ENCODE data around the gene CELSR1. TPM values are rescaled to one million over a fixed set of nuclear protein-coding genes. Genes with fewer than 3 reads are reported as not detected.
A peak's percentile ranks its signal among the peaks of the same experiment; 100 is the strongest.

The CELSR1 gene
- total RNA-seq, 1 donor from 2014 or later = 0.30 TPM

- H3K9me3 Mint-ChIP-seq = no peaks in the 10 kb centered on the region
- intact Hi-C loops (cut with micrococcal nuclease) = loop anchor here (1.0 to 2.0 kb wide), 2 partner anchors 175 to 419 kb away; no protein-coding TSS in a partner anchor
Observed at GRCh38 chr22:46542011-46542985, 4.9 kb upstream of the CELSR1 start.

GRCh38 chr22:46541536-46541935 lies 4.1 kb upstream of the CELSR1 start:
- H3K27me3 Mint-ChIP-seq (ENCODE audit: low read depth) = peaks cover 25% of the 10 kb centered on the region
- intact Hi-C loops (cut with micrococcal nuclease) = no loop called here

More at GRCh38 chr22:46542011-46542985, 4.9 kb upstream of the CELSR1 start:
- Mint-ChIP-seq H3K36me3 (ENCODE audit: low read depth) (no peaks in the 10 kb centered on the region), H3K4me1 (ENCODE audit: low read depth) (peaks cover 6% of the 10 kb centered on the region), H3K27ac (no peak overlapping the region), H3K27me3 (ENCODE audit: low read depth) (peaks cover 25% of the 10 kb centered on the region), H3K4me3 (ENCODE audit: low read depth) (no peak overlapping the region)
- DNase-seq (ENCODE audit: low spot score) = peak; percentile 56

GRCh38 chr22:46540874-46541273 lies 3.5 kb upstream of the CELSR1 start:
- no peaks in the 10 kb centered on the region for H3K9me3 Mint-ChIP-seq
- intact Hi-C loops (cut with micrococcal nuclease) = no loop called here
- peaks cover 27% of the 10 kb centered on the region for H3K27me3 Mint-ChIP-seq (ENCODE audit: low read depth)
- DNase-seq (ENCODE audit: low spot score) = no peak
- no peak overlapping the region for H3K27ac Mint-ChIP-seq
- no peaks in the 10 kb centered on the region for H3K36me3 Mint-ChIP-seq (ENCODE audit: low read depth)
- peaks cover 6% of the 10 kb centered on the region for H3K4me1 Mint-ChIP-seq (ENCODE audit: low read depth)
- no peak overlapping the region for H3K4me3 Mint-ChIP-seq (ENCODE audit: low read depth)

More at GRCh38 chr22:46541536-46541935, 4.1 kb upstream of the CELSR1 start:
- no peaks in the 10 kb centered on the region for H3K9me3 Mint-ChIP-seq
- no peak overlapping the region for H3K4me3 Mint-ChIP-seq (ENCODE audit: low read depth)
- peaks cover 6% of the 10 kb centered on the region for H3K4me1 Mint-ChIP-seq (ENCODE audit: low read depth)
- H3K27ac Mint-ChIP-seq = no peak overlapping the region
- DNase-seq (ENCODE audit: low spot score) = no peak
- H3K36me3 Mint-ChIP-seq (ENCODE audit: low read depth) = no peaks in the 10 kb centered on the region

- no peak for DNase-seq (ENCODE audit: low spot score)
- intact Hi-C loops (cut with micrococcal nuclease) = no loop called here
- Mint-ChIP-seq H3K4me1 (ENCODE audit: low read depth) (peaks cover 6% of the 10 kb centered on the region), H3K27ac (no peak overlapping the region), H3K4me3 (ENCODE audit: low read depth) (no peak overlapping the region), H3K36me3 (ENCODE audit: low read depth) (no peaks in the 10 kb centered on the region), H3K9me3 (no peaks in the 10 kb centered on the region), H3K27me3 (ENCODE audit: low read depth) (peaks cover 32% of the 10 kb centered on the region)
Observed at GRCh38 chr22:46539169-46539568, 1.7 kb upstream of the CELSR1 start.

GRCh38 chr22:46538814-46539160 lies 1.4 kb upstream of the CELSR1 start:
- no peak overlapping the region for H3K27ac Mint-ChIP-seq
- peaks cover 33% of the 10 kb centered on the region for H3K27me3 Mint-ChIP-seq (ENCODE audit: low read depth)
- no peak for DNase-seq (ENCODE audit: low spot score)
- H3K4me3 Mint-ChIP-seq (ENCODE audit: low read depth) = peak overlapping the region; percentile 51
- H3K36me3 Mint-ChIP-seq (ENCODE audit: low read depth) = no peaks in the 10 kb centered on the region
- peaks cover 6% of the 10 kb centered on the region for H3K4me1 Mint-ChIP-seq (ENCODE audit: low read depth)
- no peaks in the 10 kb centered on the region for H3K9me3 Mint-ChIP-seq
- intact Hi-C loops (cut with micrococcal nuclease) = no loop called here

GRCh38 chr22:46537946-46538813 lies 760 bp upstream of the CELSR1 start:
- peaks cover 33% of the 10 kb centered on the region for H3K27me3 Mint-ChIP-seq (ENCODE audit: low read depth)
- no peak for DNase-seq (ENCODE audit: low spot score)
- intact Hi-C loops (cut with micrococcal nuclease) = no loop called here
- H3K36me3 Mint-ChIP-seq (ENCODE audit: low read depth) = no peaks in the 10 kb centered on the region
- peaks cover 6% of the 10 kb centered on the region for H3K4me1 Mint-ChIP-seq (ENCODE audit: low read depth)
- H3K4me3 Mint-ChIP-seq (ENCODE audit: low read depth) = peak overlapping the region; percentile 51
- H3K9me3 Mint-ChIP-seq = no peaks in the 10 kb centered on the region
- no peak overlapping the region for H3K27ac Mint-ChIP-seq

GRCh38 chr22:46536537-46537224 lies 739 bp downstream of the CELSR1 start:
- no peak for DNase-seq (ENCODE audit: low spot score)
- Mint-ChIP-seq H3K4me3 (ENCODE audit: low read depth) (no peak overlapping the region), H3K27ac (no peak overlapping the region), H3K36me3 (ENCODE audit: low read depth) (no peaks in the 10 kb centered on the region), H3K9me3 (no peaks in the 10 kb centered on the region), H3K27me3 (ENCODE audit: low read depth) (peaks cover 35% of the 10 kb centered on the region), H3K4me1 (ENCODE audit: low read depth) (peaks cover 6% of the 10 kb centered on the region)
- intact Hi-C loops (cut with micrococcal nuclease) = no loop called here

- intact Hi-C loops (cut with micrococcal nuclease) = no loop called here
- no peak overlapping the region for H3K4me3 Mint-ChIP-seq (ENCODE audit: low read depth)
- H3K36me3 Mint-ChIP-seq (ENCODE audit: low read depth) = no peaks in the 10 kb centered on the region
- peaks cover 35% of the 10 kb centered on the region for H3K27me3 Mint-ChIP-seq (ENCODE audit: low read depth)
- H3K27ac Mint-ChIP-seq = no peak overlapping the region
- no peak for DNase-seq (ENCODE audit: low spot score)
- peaks cover 6% of the 10 kb centered on the region for H3K4me1 Mint-ChIP-seq (ENCODE audit: low read depth)
- H3K9me3 Mint-ChIP-seq = no peaks in the 10 kb centered on the region
Observed at GRCh38 chr22:46535876-46536536, 1.4 kb downstream of the CELSR1 start.

GRCh38 chr22:46534901-46535630 lies 2.4 kb downstream of the CELSR1 start:
- Mint-ChIP-seq H3K27ac (no peak overlapping the region), H3K27me3 (ENCODE audit: low read depth) (peaks cover 31% of the 10 kb centered on the region), H3K4me1 (ENCODE audit: low read depth) (peaks cover 6% of the 10 kb centered on the region), H3K4me3 (ENCODE audit: low read depth) (peak overlapping the region; percentile 33), H3K9me3 (no peaks in the 10 kb centered on the region), H3K36me3 (ENCODE audit: low read depth) (no peaks in the 10 kb centered on the region)
- no peak for DNase-seq (ENCODE audit: low spot score)
- intact Hi-C loops (cut with micrococcal nuclease) = no loop called here

GRCh38 chr22:46534177-46534776 lies 3.1 kb downstream of the CELSR1 start:
- H3K27ac Mint-ChIP-seq = no peak overlapping the region
- no peak for DNase-seq (ENCODE audit: low spot score)

GRCh38 chr22:46533070-46533833 lies 4.2 kb downstream of the CELSR1 start:
- DNase-seq (ENCODE audit: low spot score) = no peak
- Mint-ChIP-seq H3K9me3 (no peaks in the 10 kb centered on the region), H3K36me3 (ENCODE audit: low read depth) (no peaks in the 10 kb centered on the region), H3K4me1 (ENCODE audit: low read depth) (peaks cover 4% of the 10 kb centered on the region), H3K27me3 (ENCODE audit: low read depth) (peaks cover 17% of the 10 kb centered on the region), H3K4me3 (ENCODE audit: low read depth) (no peak overlapping the region), H3K27ac (no peak overlapping the region)
- intact Hi-C loops (cut with micrococcal nuclease) = no loop called here

More at GRCh38 chr22:46534177-46534776, 3.1 kb downstream of the CELSR1 start:
- H3K9me3 Mint-ChIP-seq = no peaks in the 10 kb centered on the region
- no peaks in the 10 kb centered on the region for H3K36me3 Mint-ChIP-seq (ENCODE audit: low read depth)
- H3K4me3 Mint-ChIP-seq (ENCODE audit: low read depth) = peak overlapping the region; percentile 8
- peaks cover 26% of the 10 kb centered on the region for H3K27me3 Mint-ChIP-seq (ENCODE audit: low read depth)
- intact Hi-C loops (cut with micrococcal nuclease) = no loop called here
- peaks cover 6% of the 10 kb centered on the region for H3K4me1 Mint-ChIP-seq (ENCODE audit: low read depth)

Data from activated T-helper 2 cell treated with anti-CD3 and anti-CD28 coated beads, Interferon-gamma antibody, Interleukin-2, Interleukin-4, amounts not matched to agents 10 μg/mL and 5 μg/mL and 100 μg/mL, durations not matched to agents 14 hours and 24 hours and 36 hours (primary cell).